CD14-positive monocyte (primary cell): ENCODE results near the gene ANKRD66. TPM values are rescaled to one million over a fixed set of nuclear protein-coding genes. Genes with fewer than 3 reads are reported as not detected.

Source experiments
- DNase-seq, 3 donors: peaks; one replicate each; pipeline ENCODE4 v3.0.0-alpha.2; 2011 to 2022
- H2AFZ ChIP-seq: 2 replicates; pipeline ENCODE4 v1.6.0; 2012; ENCODE audit warnings: mild to moderate bottlenecking, low read depth, low read length, inconsistent platforms; ENCODE audit not compliant: insufficient read depth, poor library complexity, severe bottlenecking
- H3K27ac ChIP-seq, 2 donors: 1 replicate in 1 of 2; 2 replicates in 1 of 2; pipeline ENCODE4 v1.5.1; 2012 to 2013; ENCODE audit warnings: low read length in 2 of 2, control low read depth in 1 of 2, inconsistent platforms in 1 of 2, low read depth in 1 of 2, mild to moderate bottlenecking in 1 of 2
- H3K27me3 ChIP-seq, 2 donors: one replicate each; pipeline versions ENCODE4 v1.6.0 to v1.6.1; 2011 to 2013; ENCODE audit warnings: low read length in 2 of 2; ENCODE audit not compliant: control insufficient read depth in 2 of 2, insufficient read depth in 2 of 2
- H3K36me3 ChIP-seq, 2 donors: replicated peaks in 1 of 2; 1 replicate in 1 of 2; 2 replicates in 1 of 2; pipeline versions ENCODE4 v1.5.1 to v1.6.1; 2012 to 2013; ENCODE audit warnings: low read length in 2 of 2, control low read depth in 1 of 2, inconsistent platforms in 1 of 2, mild to moderate bottlenecking in 1 of 2; ENCODE audit not compliant: insufficient read depth in 2 of 2, control insufficient read depth in 1 of 2
- H3K4me1 ChIP-seq, 2 donors: 1 replicate in 1 of 2; 2 replicates in 1 of 2; pipeline versions ENCODE4 v1.5.1 to v1.6.1; 2012 to 2013; ENCODE audit warnings: low read length in 2 of 2, control low read depth in 1 of 2, inconsistent platforms in 1 of 2, mild to moderate bottlenecking in 1 of 2, moderate library complexity in 1 of 2; ENCODE audit not compliant: insufficient read depth in 2 of 2, control insufficient read depth in 1 of 2
- H3K4me2 ChIP-seq: replicated peaks from 2 replicates; pipeline ENCODE3; 2012; ENCODE audit warnings: low read length, moderate library complexity, mild to moderate bottlenecking; ENCODE audit not compliant: poor library complexity, severe bottlenecking; ENCODE audit errors: extremely low read depth
- H3K4me3 ChIP-seq, 3 experiments: fragments of 200-600 bp in 1 of 3; sonication (generic) in 1 of 3; replicated peaks in 1 of 3; 1 replicate in 2 of 3; 2 replicates in 1 of 3; pipeline ENCODE4 v1.5.1; 2011 to 2013; ENCODE audit warnings: low read length in 3 of 3, mild to moderate bottlenecking in 3 of 3, control low read depth in 2 of 3, low read depth in 2 of 3, inconsistent platforms in 1 of 3, moderate library complexity in 1 of 3
- H3K79me2 ChIP-seq: 2 replicates; pipeline ENCODE4 v1.6.0; 2012; ENCODE audit warnings: mild to moderate bottlenecking, control low read depth, inconsistent platforms, low read length, moderate library complexity; ENCODE audit not compliant: insufficient read depth
- H3K9ac ChIP-seq: 2 replicates; pipeline ENCODE4 v1.6.0; 2017; ENCODE audit warnings: low read length, mild to moderate bottlenecking; ENCODE audit not compliant: insufficient read depth, poor library complexity, severe bottlenecking
- H3K9me3 ChIP-seq, 2 donors: replicated peaks in 1 of 2; 1 replicate in 1 of 2; 2 replicates in 1 of 2; pipeline versions ENCODE4 v1.5.1 to v1.6.1; 2012 to 2013; ENCODE audit warnings: low read length in 2 of 2, control low read depth in 1 of 2; ENCODE audit not compliant: control insufficient read depth in 1 of 2, insufficient read depth in 1 of 2
- H4K20me1 ChIP-seq: 2 replicates; pipeline ENCODE4 v1.6.0; 2012; ENCODE audit warnings: mild to moderate bottlenecking, low read length, control low read depth, moderate library complexity; ENCODE audit not compliant: insufficient read depth
- H3K27ac Mint-ChIP-seq, 7 donors: one replicate each; pipeline ENCODE4 v1.8.0; 2020; ENCODE audit warnings: mild to moderate bottlenecking in 7 of 7, mixed read lengths in 7 of 7, moderate library complexity in 6 of 7, inconsistent platforms in 2 of 7
- H3K27me3 Mint-ChIP-seq, 3 donors: one replicate each; pipeline ENCODE4 v1.8.0; 2021 to 2022; ENCODE audit warnings: low read depth in 3 of 3, mild to moderate bottlenecking in 3 of 3, mixed read lengths in 3 of 3, moderate library complexity in 3 of 3, inconsistent platforms in 1 of 3
- H3K36me3 Mint-ChIP-seq, 2 donors: one replicate each; pipeline ENCODE4 v1.8.0; 2020; ENCODE audit warnings: mixed read lengths in 2 of 2, inconsistent platforms in 1 of 2, mild to moderate bottlenecking in 1 of 2
- H3K4me1 Mint-ChIP-seq: one replicate; pipeline ENCODE4 v1.8.0; 2020; ENCODE audit warnings: mild to moderate bottlenecking, mixed read lengths
- H3K4me3 Mint-ChIP-seq, 2 donors: one replicate each; pipeline ENCODE4 v1.8.0; 2020; ENCODE audit warnings: mild to moderate bottlenecking in 2 of 2, mixed read lengths in 2 of 2, moderate library complexity in 1 of 2
- H3K9me3 Mint-ChIP-seq, 7 donors: one replicate each; pipeline ENCODE4 v1.8.0; 2020 to 2022; ENCODE audit warnings: mixed read lengths in 7 of 7, mild to moderate bottlenecking in 6 of 7, moderate library complexity in 6 of 7, inconsistent platforms in 2 of 7
- CTCF ChIP-seq: fragments of 200-600 bp; IDR thresholded peaks from one replicate; pipeline ENCODE4 v1.8.0; 2022; ENCODE audit warnings: antibody characterized with exemption, mild to moderate bottlenecking
- WGBS: methylation state at CpG from one replicate; pipeline ENCODE4 v1.1.5; 2013; ENCODE audit warnings: missing lambda C conversion rate; ENCODE audit not compliant: insufficient coverage; 5-methylcytosine and 5-hydroxymethylcytosine counted together
- intact Hi-C, 2 donors: fragments of 100-400 bp; cut with micrococcal nuclease; formaldehyde crosslinking; loops; one replicate each; pipeline versions ENCODE4 v1.15.0 to v1.15.1; 2023
- polyA plus RNA-seq, 3 donors: library from polyadenylated mRNA; depleted of rRNA in 1 of 3; unstranded in 2 of 3; stranded (reverse) in 1 of 3; fragments of 300-500 nt in 2 of 3; fragments of >200 nt in 1 of 3; fragmentation: Illumina TruSeq in 2 of 3; gene quantifications; 1 replicate in 2 of 3; 2 replicates in 1 of 3; pipeline ENCODE4 v1.2.3, GENCODE V29; 2012 to 2021

ANKRD66 gene
- polyA plus RNA-seq, 3 donors: not detected

GRCh38 chr6:46789434-46790354 lies 43.0 kb downstream of the ANKRD66 start:
- WGBS: 100% methylated on average over 1 of the region's 4 CpGs
- Mint-ChIP-seq H3K4me1 (peaks cover 1% of the 10 kb centered on the region), H3K4me3 (no peak overlapping the region), H3K27me3 (peaks cover 0 to 3% (median 1%) of the 10 kb centered on the region in 3 donors), H3K27ac (peak overlapping the region in 1 of 7 donors; percentile 15), H3K36me3 (no peaks in the 10 kb centered on the region), H3K9me3 (no peaks in the 10 kb centered on the region)
- Histone ChIP-seq H3K4me1 (no peaks in the 10 kb centered on the region), H3K79me2 (no peaks in the 10 kb centered on the region), H2AFZ (no peak overlapping the region), H3K36me3 (no peaks in the 10 kb centered on the region), H3K27ac (no peak overlapping the region), H4K20me1 (no peaks in the 10 kb centered on the region), H3K4me2 (no peak overlapping the region), H3K9me3 (no peaks in the 10 kb centered on the region), H3K9ac (no peak overlapping the region), H3K27me3 (no peaks in the 10 kb centered on the region), H3K4me3 (no peak overlapping the region)
- no peak for DNase-seq
- TF ChIP-seq CTCF: no peak
- intact Hi-C loops: no loop called here

DNA sequence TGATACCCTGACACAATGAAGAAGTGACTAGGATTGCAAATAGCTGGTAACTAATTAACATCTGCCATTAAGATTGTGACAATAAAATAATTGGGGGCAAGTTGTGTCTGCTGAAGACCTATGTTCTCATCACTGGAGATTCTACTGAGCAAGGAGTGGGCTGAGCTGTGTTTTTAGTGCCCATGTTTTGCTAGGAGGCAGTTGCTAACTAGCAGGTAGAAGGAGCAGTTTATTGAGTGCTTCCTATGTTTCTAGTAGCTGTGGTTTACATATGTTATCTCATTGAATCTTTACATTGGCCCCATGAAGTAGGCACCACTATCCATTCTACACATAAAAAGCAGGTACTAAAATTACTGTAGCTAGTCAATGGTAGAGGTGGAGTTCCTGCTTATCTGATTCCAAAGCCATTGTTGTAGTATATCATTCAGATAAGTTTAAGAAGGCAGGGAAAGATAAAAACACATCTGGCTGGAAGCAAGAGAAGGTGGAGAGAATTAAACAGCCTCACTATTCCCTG lies 43.7 kb downstream of the ANKRD66 start:
- no peak for TF ChIP-seq CTCF
- Mint-ChIP-seq H3K4me1 (peaks cover 1% of the 10 kb centered on the region), H3K27ac (no peak overlapping the region), H3K36me3 (no peaks in the 10 kb centered on the region), H3K4me3 (no peak overlapping the region), H3K27me3 (peaks cover 0 to 3% (median 1%) of the 10 kb centered on the region in 3 donors), H3K9me3 (peaks cover 0 to 2% (median 0%) of the 10 kb centered on the region in 7 donors)
- Histone ChIP-seq H3K4me1 (no peaks in the 10 kb centered on the region), H3K27ac (no peak overlapping the region), H3K36me3 (no peaks in the 10 kb centered on the region), H3K27me3 (no peaks in the 10 kb centered on the region), H3K4me2 (no peak overlapping the region), H4K20me1 (no peaks in the 10 kb centered on the region), H3K4me3 (no peak overlapping the region), H3K9ac (no peak overlapping the region), H3K9me3 (no peaks in the 10 kb centered on the region), H2AFZ (no peak overlapping the region), H3K79me2 (no peaks in the 10 kb centered on the region)
- intact Hi-C loops: no loop called here
- no peak for DNase-seq
